Measurements from ENCODE around the gene SPDEF.

SPDEF gene

GRCh38 chr6:34572021-34572420 lies 15.9 kb upstream of the SPDEF start:
- peaks cover 11% of the 10 kb centered on the region for H3K4me1 ChIP-seq (ENCODE audit: control insufficient read depth, insufficient read depth, low read length)
- H3K4me3 ChIP-seq (ENCODE audit: low read depth, low read length): no peak overlapping the region
- no peak overlapping the region for H3K27ac ChIP-seq (ENCODE audit: low read depth, low read length)
- no peaks in the 10 kb centered on the region for H3K36me3 ChIP-seq (ENCODE audit: control insufficient read depth, insufficient read depth, low read length)
- no peak overlapping the region for H3K9ac ChIP-seq (ENCODE audit: low read depth, low read length)
- H3K27me3 ChIP-seq (ENCODE audit: control insufficient read depth, insufficient read depth, low read length): no peaks in the 10 kb centered on the region
- no peaks in the 10 kb centered on the region for H3K9me3 ChIP-seq (ENCODE audit: control insufficient read depth, insufficient read depth, low read length)

DNA sequence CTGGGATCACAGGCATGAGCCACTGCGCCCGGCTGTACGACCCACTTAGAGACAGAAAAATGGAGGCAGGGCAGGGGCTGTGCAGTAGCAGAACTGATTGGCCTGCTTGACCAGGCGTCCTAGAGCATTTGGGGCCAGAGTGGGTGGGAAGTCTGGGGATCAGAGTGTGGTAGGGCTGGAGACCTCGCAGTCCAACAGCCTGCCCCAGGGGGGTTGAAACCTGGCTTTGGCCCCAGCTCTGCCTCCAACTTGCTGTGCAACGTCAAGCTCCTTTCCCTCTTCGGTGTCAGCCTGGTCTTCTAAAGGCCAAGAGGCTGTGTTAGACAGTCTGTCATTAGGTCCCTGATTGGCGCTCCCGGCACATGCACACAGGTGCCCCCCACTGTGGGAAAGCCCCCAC lies 15.3 kb upstream of the SPDEF start:
- H3K9ac ChIP-seq (ENCODE audit: low read depth, low read length): no peak overlapping the region
- H3K9me3 ChIP-seq (ENCODE audit: control insufficient read depth, insufficient read depth, low read length): no peaks in the 10 kb centered on the region
- no peaks in the 10 kb centered on the region for H3K27me3 ChIP-seq (ENCODE audit: control insufficient read depth, insufficient read depth, low read length)
- no peak overlapping the region for H3K4me3 ChIP-seq (ENCODE audit: low read depth, low read length)
- peaks cover 12% of the 10 kb centered on the region for H3K4me1 ChIP-seq (ENCODE audit: control insufficient read depth, insufficient read depth, low read length)
- no peaks in the 10 kb centered on the region for H3K36me3 ChIP-seq (ENCODE audit: control insufficient read depth, insufficient read depth, low read length)
- no peak overlapping the region for H3K27ac ChIP-seq (ENCODE audit: low read depth, low read length)

DNA sequence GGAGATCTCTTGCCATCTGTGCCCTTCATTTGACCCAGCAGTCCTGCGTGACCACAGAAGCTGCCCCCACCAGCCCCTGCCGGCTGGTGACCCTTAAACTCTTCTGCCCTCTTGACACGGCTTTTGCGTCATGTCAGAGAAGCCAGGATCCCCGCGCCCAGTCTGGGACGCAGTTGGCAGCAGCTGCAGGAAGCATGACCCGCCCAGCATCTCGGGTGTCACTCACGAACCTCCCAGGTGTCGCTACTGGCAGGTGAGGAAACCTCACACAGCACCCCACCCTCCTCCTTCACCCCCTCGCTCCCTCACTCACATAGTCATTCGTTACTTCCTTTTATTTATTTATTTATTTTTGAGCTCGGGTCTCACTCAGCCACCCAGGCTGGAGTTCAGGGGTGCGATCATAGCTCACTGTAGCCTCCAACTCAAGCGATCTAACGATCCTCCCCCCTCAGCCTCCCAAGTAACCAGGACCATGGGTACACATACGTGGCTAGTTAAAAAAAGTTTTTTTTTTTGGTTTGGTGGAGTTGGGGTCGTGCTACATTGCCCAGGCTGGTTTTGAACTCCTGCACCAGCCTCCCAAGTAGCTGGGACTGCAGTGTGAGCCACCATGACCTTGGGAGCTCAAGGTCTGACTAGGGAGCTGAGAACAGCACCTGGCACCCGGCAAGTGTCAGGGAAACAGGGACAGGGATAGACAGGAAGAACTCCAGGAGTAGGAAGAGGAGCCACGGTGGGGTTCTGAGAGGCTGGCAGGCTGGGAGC lies 14.1 kb upstream of the SPDEF start:
- Histone ChIP-seq H3K4me1 (ENCODE audit: control insufficient read depth, insufficient read depth, low read length) (peaks cover 9% of the 10 kb centered on the region), H3K27me3 (ENCODE audit: control insufficient read depth, insufficient read depth, low read length) (no peaks in the 10 kb centered on the region), H3K9me3 (ENCODE audit: control insufficient read depth, insufficient read depth, low read length) (no peaks in the 10 kb centered on the region), H3K9ac (ENCODE audit: low read depth, low read length) (no peak overlapping the region), H3K36me3 (ENCODE audit: control insufficient read depth, insufficient read depth, low read length) (no peaks in the 10 kb centered on the region), H3K27ac (ENCODE audit: low read depth, low read length) (no peak overlapping the region), H3K4me3 (ENCODE audit: low read depth, low read length) (no peak overlapping the region)

- Histone ChIP-seq H3K4me3 (ENCODE audit: low read depth, low read length) (no peak overlapping the region), H3K27me3 (ENCODE audit: control insufficient read depth, insufficient read depth, low read length) (no peaks in the 10 kb centered on the region), H3K9me3 (ENCODE audit: control insufficient read depth, insufficient read depth, low read length) (no peaks in the 10 kb centered on the region), H3K36me3 (ENCODE audit: control insufficient read depth, insufficient read depth, low read length) (no peaks in the 10 kb centered on the region), H3K4me1 (ENCODE audit: control insufficient read depth, insufficient read depth, low read length) (peaks cover 5% of the 10 kb centered on the region; the same call in 1 of the 2 replicates), H3K9ac (ENCODE audit: low read depth, low read length) (no peak overlapping the region), H3K27ac (ENCODE audit: low read depth, low read length) (no peak overlapping the region)
Observed at GRCh38 chr6:34569361-34569973, 13.3 kb upstream of the SPDEF start.

DNA sequence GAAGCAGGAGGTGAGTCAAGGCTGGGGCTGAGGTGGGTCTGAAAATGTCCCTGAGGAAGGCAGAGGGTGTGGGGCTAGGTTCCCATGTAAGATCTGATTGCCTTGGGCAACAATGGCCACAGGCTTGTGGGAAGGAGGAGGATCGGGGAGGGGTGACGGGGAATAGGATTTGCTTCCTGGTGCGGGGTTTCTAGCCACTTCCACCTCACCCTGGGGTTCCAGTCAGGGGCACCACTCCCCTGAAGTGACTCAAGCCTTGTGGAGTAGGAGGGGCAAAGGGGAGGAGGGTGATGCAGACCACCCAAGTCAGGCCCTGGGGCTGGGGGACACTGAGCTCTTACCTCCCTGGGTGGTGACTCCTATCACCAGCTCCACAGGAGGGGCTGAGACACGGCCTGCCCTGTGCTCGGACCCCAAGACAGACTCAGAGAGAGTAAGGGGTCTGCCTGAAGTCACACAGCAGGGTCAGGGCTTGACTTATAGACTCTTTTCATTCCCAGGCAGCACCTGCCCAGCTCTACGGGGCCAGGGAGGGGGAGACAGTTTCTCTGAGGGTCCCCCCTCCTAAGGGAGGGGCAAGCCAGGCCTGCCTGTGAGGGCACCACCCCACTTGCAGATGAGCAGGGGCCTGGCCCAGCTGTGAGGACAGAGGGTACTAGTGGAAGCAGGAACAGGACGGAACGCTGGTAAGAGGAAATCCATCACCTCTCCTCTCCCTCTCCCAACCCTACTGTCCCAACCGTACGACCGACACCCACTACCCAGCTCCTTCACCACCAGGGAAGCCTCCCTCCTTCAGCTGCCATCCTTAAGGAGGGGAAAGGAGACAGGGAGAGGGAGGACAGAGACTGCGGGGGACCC lies 12.4 kb upstream of the SPDEF start:
- H3K27ac ChIP-seq (ENCODE audit: low read depth, low read length): no peak overlapping the region
- no peak overlapping the region for H3K9ac ChIP-seq (ENCODE audit: low read depth, low read length)
- H3K4me1 ChIP-seq (ENCODE audit: control insufficient read depth, insufficient read depth, low read length): peaks cover 5% of the 10 kb centered on the region; the same call in 1 of the 2 replicates
- no peak overlapping the region for H3K4me3 ChIP-seq (ENCODE audit: low read depth, low read length)
- no peaks in the 10 kb centered on the region for H3K36me3 ChIP-seq (ENCODE audit: control insufficient read depth, insufficient read depth, low read length)
- no peaks in the 10 kb centered on the region for H3K9me3 ChIP-seq (ENCODE audit: control insufficient read depth, insufficient read depth, low read length)
- H3K27me3 ChIP-seq (ENCODE audit: control insufficient read depth, insufficient read depth, low read length): no peaks in the 10 kb centered on the region

DNA sequence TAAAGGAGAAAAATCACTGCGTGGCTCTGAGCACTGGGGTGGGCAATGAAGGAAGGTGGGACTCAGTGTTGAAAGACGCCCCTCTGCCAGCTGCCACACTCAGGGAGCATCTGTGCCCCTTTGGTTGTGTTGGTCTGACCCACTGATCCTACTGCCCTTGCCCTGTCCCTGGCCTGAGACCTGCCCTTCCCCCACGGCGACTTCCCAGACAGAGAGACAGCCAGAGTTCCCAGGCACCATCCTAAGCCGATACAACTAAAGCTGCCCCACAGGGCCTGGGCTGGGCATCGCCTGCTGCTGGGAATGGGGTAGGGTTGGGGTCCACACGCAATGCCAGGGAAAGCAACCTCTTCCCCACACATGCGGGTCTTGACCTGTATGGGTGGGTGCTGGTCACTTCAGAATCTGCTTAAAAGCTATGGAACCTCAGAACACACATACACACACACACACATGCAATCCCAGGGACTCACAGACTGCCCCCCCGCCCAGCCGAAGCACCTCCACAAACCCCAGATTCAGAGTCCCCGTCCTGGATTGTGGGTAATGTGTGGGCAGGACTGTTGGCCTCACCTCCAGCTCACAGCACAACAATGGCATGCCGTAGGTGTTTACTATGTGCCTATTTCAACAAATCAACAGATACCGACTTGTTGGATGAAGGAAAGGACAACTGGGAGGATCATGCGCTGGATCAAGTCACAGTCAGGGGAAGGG lies 10.9 kb upstream of the SPDEF start:
- H3K27ac ChIP-seq (ENCODE audit: low read depth, low read length): no peak overlapping the region
- H3K9me3 ChIP-seq (ENCODE audit: control insufficient read depth, insufficient read depth, low read length): no peaks in the 10 kb centered on the region
- H3K36me3 ChIP-seq (ENCODE audit: control insufficient read depth, insufficient read depth, low read length): no peaks in the 10 kb centered on the region
- H3K27me3 ChIP-seq (ENCODE audit: control insufficient read depth, insufficient read depth, low read length): no peaks in the 10 kb centered on the region
- H3K4me1 ChIP-seq (ENCODE audit: control insufficient read depth, insufficient read depth, low read length): peaks cover 5% of the 10 kb centered on the region; the same call in 1 of the 2 replicates
- H3K4me3 ChIP-seq (ENCODE audit: low read depth, low read length): no peak overlapping the region
- no peak overlapping the region for H3K9ac ChIP-seq (ENCODE audit: low read depth, low read length)

DNA sequence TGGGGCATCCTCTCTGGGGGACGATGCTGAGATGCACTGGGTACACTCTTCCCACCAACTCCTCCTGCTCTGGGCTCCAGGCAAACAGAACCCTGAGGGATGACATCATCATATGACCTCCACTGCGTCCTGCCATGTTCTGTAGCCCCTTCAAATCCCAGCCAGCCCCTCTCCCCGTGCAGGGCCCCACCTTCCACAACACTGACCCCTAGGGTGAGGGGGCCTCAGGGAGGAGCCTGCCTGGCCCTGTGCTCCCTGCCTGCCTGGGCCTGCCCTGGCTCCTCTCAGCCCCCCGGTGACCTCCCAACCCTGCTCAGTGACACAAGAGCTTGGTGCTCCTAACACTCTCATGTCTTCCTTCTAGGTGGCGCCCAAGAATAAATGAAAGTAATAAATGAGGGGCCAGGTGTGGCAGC lies 9.6 kb upstream of the SPDEF start:
- Histone ChIP-seq H3K4me1 (ENCODE audit: control insufficient read depth, insufficient read depth, low read length) (peaks cover 9% of the 10 kb centered on the region), H3K9me3 (ENCODE audit: control insufficient read depth, insufficient read depth, low read length) (no peaks in the 10 kb centered on the region), H3K27me3 (ENCODE audit: control insufficient read depth, insufficient read depth, low read length) (no peaks in the 10 kb centered on the region), H3K9ac (ENCODE audit: low read depth, low read length) (no peak overlapping the region), H3K4me3 (ENCODE audit: low read depth, low read length) (no peak overlapping the region), H3K27ac (ENCODE audit: low read depth, low read length) (no peak overlapping the region), H3K36me3 (ENCODE audit: control insufficient read depth, insufficient read depth, low read length) (no peaks in the 10 kb centered on the region)

- H3K27ac ChIP-seq (ENCODE audit: low read depth, low read length): no peak overlapping the region
Observed at GRCh38 chr6:34564181-34564580, 8.1 kb upstream of the SPDEF start.

GRCh38 chr6:34563513-34563870 lies 7.4 kb upstream of the SPDEF start:
- no peak overlapping the region for H3K9ac ChIP-seq (ENCODE audit: low read depth, low read length)
- no peak overlapping the region for H3K4me3 ChIP-seq (ENCODE audit: low read depth, low read length)
- H3K36me3 ChIP-seq (ENCODE audit: control insufficient read depth, insufficient read depth, low read length): no peaks in the 10 kb centered on the region
- H3K27ac ChIP-seq (ENCODE audit: low read depth, low read length): no peak overlapping the region
- no peaks in the 10 kb centered on the region for H3K9me3 ChIP-seq (ENCODE audit: control insufficient read depth, insufficient read depth, low read length)
- no peaks in the 10 kb centered on the region for H3K27me3 ChIP-seq (ENCODE audit: control insufficient read depth, insufficient read depth, low read length)
- peaks cover 11% of the 10 kb centered on the region for H3K4me1 ChIP-seq (ENCODE audit: control insufficient read depth, insufficient read depth, low read length)

More at GRCh38 chr6:34564181-34564580, 8.1 kb upstream of the SPDEF start:
- no peak overlapping the region for H3K4me3 ChIP-seq (ENCODE audit: low read depth, low read length)
- H3K36me3 ChIP-seq (ENCODE audit: control insufficient read depth, insufficient read depth, low read length): no peaks in the 10 kb centered on the region
- H3K9ac ChIP-seq (ENCODE audit: low read depth, low read length): no peak overlapping the region
- H3K27me3 ChIP-seq (ENCODE audit: control insufficient read depth, insufficient read depth, low read length): no peaks in the 10 kb centered on the region
- peaks cover 11% of the 10 kb centered on the region for H3K4me1 ChIP-seq (ENCODE audit: control insufficient read depth, insufficient read depth, low read length)
- H3K9me3 ChIP-seq (ENCODE audit: control insufficient read depth, insufficient read depth, low read length): no peaks in the 10 kb centered on the region

DNA sequence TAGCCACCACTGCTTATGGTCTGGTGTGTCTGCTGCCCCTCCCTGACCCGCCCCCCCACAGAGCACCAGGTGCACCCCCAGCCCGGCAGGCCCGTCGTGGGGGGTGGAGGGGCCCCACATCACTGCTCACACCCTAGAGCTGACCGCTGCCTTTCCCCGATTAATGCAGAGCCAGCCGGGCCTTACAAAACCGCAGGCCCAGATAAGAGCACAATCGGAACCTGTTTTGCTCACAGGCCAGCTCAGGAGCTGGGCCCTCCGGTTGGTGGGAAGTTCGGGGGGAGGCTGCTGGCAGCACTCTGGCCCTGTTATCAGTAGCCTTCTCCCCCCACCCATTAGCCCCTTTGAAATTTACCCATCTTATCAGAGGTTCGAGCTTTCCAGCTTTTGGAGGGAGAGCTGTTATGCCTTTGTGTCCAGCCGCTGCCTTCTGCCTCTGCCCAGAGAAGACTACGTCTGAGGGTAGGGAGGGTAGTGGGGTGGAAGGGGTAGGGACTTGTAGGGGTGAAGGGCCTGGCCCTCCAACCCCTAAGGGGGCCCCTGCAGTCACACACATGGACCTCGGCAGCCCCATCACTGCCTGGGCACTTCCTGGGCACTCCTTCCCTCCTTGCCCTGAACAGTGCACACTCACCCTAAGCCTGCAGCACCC lies 6.9 kb upstream of the SPDEF start:
- H3K27ac ChIP-seq (ENCODE audit: low read depth, low read length): no peak overlapping the region
- peaks cover 11% of the 10 kb centered on the region for H3K4me1 ChIP-seq (ENCODE audit: control insufficient read depth, insufficient read depth, low read length)
- H3K9me3 ChIP-seq (ENCODE audit: control insufficient read depth, insufficient read depth, low read length): no peaks in the 10 kb centered on the region
- no peaks in the 10 kb centered on the region for H3K27me3 ChIP-seq (ENCODE audit: control insufficient read depth, insufficient read depth, low read length)
- H3K4me3 ChIP-seq (ENCODE audit: low read depth, low read length): no peak overlapping the region
- no peaks in the 10 kb centered on the region for H3K36me3 ChIP-seq (ENCODE audit: control insufficient read depth, insufficient read depth, low read length)
- H3K9ac ChIP-seq (ENCODE audit: low read depth, low read length): no peak overlapping the region
